Mesenchymal stem cell (in vitro differentiated cells and primary cell): ENCODE data around the gene MACROD2.

Experiments
- DNase-seq: peaks from one replicate; pipeline ENCODE4 v3.0.0-alpha.2; 2013
- H2AFZ ChIP-seq: one replicate; pipeline ENCODE4 v1.6.1; 2013; ENCODE audit warnings: low read depth, mild to moderate bottlenecking, control low read depth, inconsistent platforms, low read length, moderate library complexity
- H2AK5ac ChIP-seq: 2 replicates; pipeline ENCODE4 v1.6.1; 2013; ENCODE audit warnings: low read length, moderate library complexity, mild to moderate bottlenecking, inconsistent platforms; ENCODE audit not compliant: severe bottlenecking
- H2BK120ac ChIP-seq: one replicate; pipeline ENCODE4 v1.6.1; 2013; ENCODE audit warnings: low read depth, mild to moderate bottlenecking, inconsistent platforms, low read length, moderate library complexity
- H2BK12ac ChIP-seq, 2 experiments: one replicate each; pipeline ENCODE4 v1.6.1; 2013; ENCODE audit warnings: inconsistent platforms in 2 of 2, low read length in 2 of 2, mild to moderate bottlenecking in 2 of 2, moderate library complexity in 2 of 2, control low read depth in 1 of 2
- H2BK15ac ChIP-seq: one replicate; pipeline ENCODE4 v1.6.1; 2013; ENCODE audit warnings: mild to moderate bottlenecking, low read depth, inconsistent platforms; ENCODE audit not compliant: poor library complexity, severe bottlenecking
- H2BK5ac ChIP-seq: 2 replicates; pipeline ENCODE4 v1.6.1; 2013; ENCODE audit warnings: low read depth, mild to moderate bottlenecking, low read length, control low read depth, inconsistent platforms; ENCODE audit not compliant: poor library complexity, severe bottlenecking
- H3K14ac ChIP-seq, 2 experiments: one replicate each; pipeline ENCODE4 v1.6.1; 2013; ENCODE audit warnings: inconsistent platforms in 2 of 2, low read length in 2 of 2, control low read depth in 1 of 2, mild to moderate bottlenecking in 1 of 2, moderate library complexity in 1 of 2
- H3K18ac ChIP-seq, 2 experiments: one replicate each; pipeline ENCODE4 v1.6.1; 2013; ENCODE audit warnings: inconsistent platforms in 2 of 2, low read length in 2 of 2, control low read depth in 1 of 2, low read depth in 1 of 2, mild to moderate bottlenecking in 1 of 2
- H3K23ac ChIP-seq, 2 experiments: one replicate each; pipeline ENCODE4 v1.6.1; 2013; ENCODE audit warnings: inconsistent platforms in 2 of 2, low read length in 2 of 2, mild to moderate bottlenecking in 2 of 2, moderate library complexity in 2 of 2, control low read depth in 1 of 2
- H3K27ac ChIP-seq: 2 replicates; pipeline ENCODE4 v1.5.1; 2013; ENCODE audit warnings: mild to moderate bottlenecking, moderate library complexity, low read length, control low read depth, inconsistent platforms; ENCODE audit not compliant: poor library complexity, severe bottlenecking
- H3K27me3 ChIP-seq, 2 experiments: 2 replicates each; pipeline versions ENCODE4 v1.6.1 to v1.7.0; 2013; ENCODE audit warnings: low read length in 2 of 2, mild to moderate bottlenecking in 2 of 2, moderate library complexity in 2 of 2, control low read depth in 1 of 2, inconsistent platforms in 1 of 2; ENCODE audit not compliant: control insufficient read depth in 1 of 2, insufficient read depth in 1 of 2
- H3K36me3 ChIP-seq, 2 experiments: 2 replicates each; pipeline versions ENCODE4 v1.6.1 to v1.7.0; 2013; ENCODE audit warnings: low read length in 2 of 2, control low read depth in 1 of 2, inconsistent platforms in 1 of 2, low read depth in 1 of 2, mild to moderate bottlenecking in 1 of 2; ENCODE audit not compliant: insufficient read depth in 2 of 2, control insufficient read depth in 1 of 2
- H3K4ac ChIP-seq, 2 experiments: one replicate each; pipeline ENCODE4 v1.6.1; 2013; ENCODE audit warnings: inconsistent platforms in 2 of 2, low read length in 2 of 2, mild to moderate bottlenecking in 2 of 2, moderate library complexity in 2 of 2, control low read depth in 1 of 2, low read depth in 1 of 2
- H3K4me1 ChIP-seq: 2 replicates; pipeline ENCODE4 v1.6.1; 2013; ENCODE audit warnings: low read depth, low read length, control low read depth; ENCODE audit not compliant: control insufficient read depth, insufficient read depth
- H3K4me2 ChIP-seq: 2 replicates; pipeline ENCODE4 v1.6.1; 2013; ENCODE audit warnings: low read length, mild to moderate bottlenecking, inconsistent platforms; ENCODE audit not compliant: poor library complexity, severe bottlenecking
- H3K4me3 ChIP-seq, 2 experiments: 2 replicates each; pipeline versions ENCODE4 v1.5.1 to v1.7.0; 2013; ENCODE audit warnings: low read length in 2 of 2, mild to moderate bottlenecking in 2 of 2, control low read depth in 1 of 2, low read depth in 1 of 2; ENCODE audit not compliant: insufficient read depth in 1 of 2
- H3K79me1 ChIP-seq: replicated peaks from 2 replicates; pipeline ENCODE4 v1.6.1; 2013; ENCODE audit warnings: mild to moderate bottlenecking, control low read depth, low read length, inconsistent platforms; ENCODE audit not compliant: poor library complexity, severe bottlenecking
- H3K9ac ChIP-seq: 2 replicates; pipeline ENCODE4 v1.7.0; 2013; ENCODE audit warnings: mild to moderate bottlenecking, low read length, moderate library complexity
- H3K9me3 ChIP-seq: 2 replicates; pipeline ENCODE4 v1.7.0; 2013; ENCODE audit warnings: mild to moderate bottlenecking, low read length; ENCODE audit not compliant: control insufficient read depth
- H4K8ac ChIP-seq: one replicate; pipeline ENCODE4 v1.6.1; 2013; ENCODE audit warnings: inconsistent platforms, mild to moderate bottlenecking, low read length, moderate library complexity
- H4K91ac ChIP-seq: one replicate; pipeline ENCODE4 v1.6.1; 2013; ENCODE audit warnings: mild to moderate bottlenecking, low read length, inconsistent platforms
- WGBS: methylation state at CpG from one replicate; pipeline ENCODE4 v1.1.7; 2013; ENCODE audit warnings: mixed read lengths; 5-methylcytosine and 5-hydroxymethylcytosine counted together

The MACROD2 gene

DNA sequence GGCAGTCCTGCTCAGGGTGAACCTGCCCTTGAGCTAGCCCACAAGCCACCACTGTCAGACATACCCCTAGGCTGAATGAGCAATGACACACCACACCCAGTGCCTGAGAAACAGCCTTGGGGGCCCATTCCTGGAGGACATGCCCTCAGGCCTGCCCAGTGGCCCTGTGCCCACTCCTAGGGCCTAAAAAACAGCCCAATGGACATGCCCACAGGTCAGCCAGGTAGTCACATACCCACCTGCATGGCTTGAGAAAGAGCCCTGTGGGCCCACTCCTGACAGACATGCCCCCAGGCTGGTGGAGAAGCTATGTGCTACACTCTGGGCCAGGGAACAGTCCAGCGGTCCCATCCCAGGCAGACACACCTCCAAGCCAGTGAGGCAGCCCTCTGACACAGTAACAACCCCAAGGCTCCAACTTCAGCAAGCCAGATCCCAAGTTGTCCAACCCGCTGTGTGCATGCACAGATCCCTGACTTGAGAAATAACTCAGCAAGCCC, 2086.8 kb downstream of the MACROD2 start:
- Histone ChIP-seq H3K4me1 (peaks cover 6% of the 10 kb centered on the region), H3K4ac (no peak overlapping the region), H2AFZ (no peak overlapping the region), H3K18ac (no peak overlapping the region), H3K36me3 (no peaks in the 10 kb centered on the region), H4K8ac (no peak overlapping the region), H2BK120ac (no peak overlapping the region), H3K79me1 (no peaks in the 10 kb centered on the region), H3K23ac (no peak overlapping the region), H3K14ac (no peak overlapping the region), H3K4me3 (no peak overlapping the region), H3K9me3 (peaks cover under 1% of the 10 kb centered on the region), H2BK12ac (no peak overlapping the region), H3K27me3 (no peaks in the 10 kb centered on the region), H3K27ac (no peak overlapping the region), H2AK5ac (no peak overlapping the region), H4K91ac (no peak overlapping the region), H2BK5ac (no peak overlapping the region), H3K4me2 (no peak overlapping the region), H2BK15ac (no peak overlapping the region), H3K9ac (no peak overlapping the region)
- 72% methylated on average over 2 of the region's 2 CpGs for WGBS
- no peak for DNase-seq

DNA sequence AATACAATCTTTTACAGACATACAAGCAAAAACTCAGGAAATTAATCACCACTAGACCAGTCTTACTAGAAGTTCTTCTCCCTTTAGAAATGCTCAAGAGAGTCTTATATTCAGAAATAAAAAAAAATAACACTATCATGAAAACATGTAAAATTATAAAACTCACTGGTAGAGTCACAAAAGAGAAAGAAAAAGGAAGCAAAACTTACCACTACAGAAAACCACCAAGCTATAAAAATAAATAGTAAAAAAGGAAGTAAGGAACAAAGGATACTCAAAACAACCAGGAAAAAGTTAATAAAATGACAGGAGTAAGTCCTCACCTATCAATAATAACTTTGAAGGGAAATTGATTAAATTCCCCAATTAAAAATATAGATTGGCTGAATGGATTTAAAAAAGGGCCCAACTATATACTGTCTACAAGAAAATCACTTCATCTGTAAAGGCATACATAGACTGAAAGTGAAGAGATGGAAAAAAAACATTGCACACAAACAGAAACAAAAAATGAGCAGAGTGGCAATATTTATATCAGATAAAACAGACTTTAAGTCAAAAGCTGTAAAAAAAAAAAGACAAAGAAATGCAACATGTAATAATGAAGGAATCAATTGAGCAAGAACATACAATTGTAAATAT, 2088.4 kb downstream of the MACROD2 start:
- Histone ChIP-seq H3K79me1 (no peaks in the 10 kb centered on the region), H4K91ac (no peak overlapping the region), H2AFZ (no peak overlapping the region), H3K4me2 (no peak overlapping the region), H2BK120ac (no peak overlapping the region), H2AK5ac (no peak overlapping the region), H2BK12ac (no peak overlapping the region), H3K4me3 (no peak overlapping the region), H2BK15ac (no peak overlapping the region), H3K27me3 (no peaks in the 10 kb centered on the region), H3K36me3 (no peaks in the 10 kb centered on the region), H3K23ac (no peak overlapping the region), H3K9ac (no peak overlapping the region), H3K9me3 (peaks cover 4% of the 10 kb centered on the region), H3K14ac (no peak overlapping the region), H2BK5ac (no peak overlapping the region), H4K8ac (no peak overlapping the region), H3K4ac (no peak overlapping the region), H3K4me1 (peaks cover 6% of the 10 kb centered on the region), H3K18ac (no peak overlapping the region), H3K27ac (no peak overlapping the region)
- no peak for DNase-seq

GRCh38 chr20:16095226-16095625, 2099.9 kb downstream of the MACROD2 start:
- no peak overlapping the region for H2BK12ac ChIP-seq
- H3K14ac ChIP-seq = no peak overlapping the region
- peaks cover 5% of the 10 kb centered on the region for H3K9me3 ChIP-seq
- no peak overlapping the region for H4K8ac ChIP-seq
- no peak overlapping the region for H3K4me3 ChIP-seq
- no peak overlapping the region for H4K91ac ChIP-seq
- no peak for DNase-seq
- peaks cover 5% of the 10 kb centered on the region for H3K4me1 ChIP-seq
- no peak overlapping the region for H3K27ac ChIP-seq
- H2BK120ac ChIP-seq = no peak overlapping the region
- no peaks in the 10 kb centered on the region for H3K36me3 ChIP-seq
- H3K27me3 ChIP-seq = no peaks in the 10 kb centered on the region
- no peak overlapping the region for H3K23ac ChIP-seq
- no peak overlapping the region for H3K9ac ChIP-seq
- no peak overlapping the region for H2BK5ac ChIP-seq
- H3K4ac ChIP-seq = no peak overlapping the region
- WGBS = 70% methylated on average over 2 of the region's 2 CpGs
- no peak overlapping the region for H3K18ac ChIP-seq
- H2AFZ ChIP-seq = no peak overlapping the region
- no peak overlapping the region for H2AK5ac ChIP-seq
- H3K79me1 ChIP-seq = no peaks in the 10 kb centered on the region
- H2BK15ac ChIP-seq = no peak overlapping the region
- no peak overlapping the region for H3K4me2 ChIP-seq

DNA sequence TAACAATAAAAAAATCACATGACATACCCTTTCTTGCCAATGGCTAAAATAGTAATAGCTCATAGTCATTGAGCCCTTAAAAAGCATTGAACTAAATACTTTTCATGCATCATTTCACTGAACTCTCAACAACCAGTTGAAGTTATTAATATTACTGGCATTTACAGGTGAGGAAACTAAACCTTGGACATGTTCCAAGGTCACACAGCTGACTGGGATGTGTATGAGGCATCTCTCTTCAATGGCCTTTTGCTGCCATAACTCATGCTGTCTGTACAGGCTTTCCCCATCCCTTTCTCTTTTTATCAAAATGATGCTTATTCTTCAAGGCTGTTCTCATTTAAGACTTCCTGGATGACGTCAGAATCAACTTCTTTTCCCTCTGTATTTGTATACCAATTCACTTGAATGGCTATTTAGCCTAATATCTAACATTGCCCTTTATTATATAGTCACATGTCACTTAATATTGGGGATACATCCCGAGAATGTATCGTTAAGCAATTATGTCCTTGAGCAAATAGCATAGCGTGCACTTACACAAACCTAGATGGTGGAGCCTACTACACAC, 2101.5 kb downstream of the MACROD2 start:
- no peak overlapping the region for H3K9ac ChIP-seq
- no peak overlapping the region for H2AK5ac ChIP-seq
- 84% methylated on average over 4 of the region's 4 CpGs for WGBS
- H2BK120ac ChIP-seq = no peak overlapping the region
- H2BK12ac ChIP-seq = no peak overlapping the region
- H3K23ac ChIP-seq = no peak overlapping the region
- no peak overlapping the region for H4K91ac ChIP-seq
- H3K79me1 ChIP-seq = no peaks in the 10 kb centered on the region
- peaks cover 5% of the 10 kb centered on the region for H3K4me1 ChIP-seq
- no peak overlapping the region for H2BK5ac ChIP-seq
- no peak overlapping the region for H3K27ac ChIP-seq
- no peak overlapping the region for H3K4me3 ChIP-seq
- no peaks in the 10 kb centered on the region for H3K9me3 ChIP-seq
- H3K4me2 ChIP-seq = no peak overlapping the region
- no peak overlapping the region for H2BK15ac ChIP-seq
- no peak overlapping the region for H3K4ac ChIP-seq
- DNase-seq = no peak
- H2AFZ ChIP-seq = no peak overlapping the region
- H4K8ac ChIP-seq = no peak overlapping the region
- H3K27me3 ChIP-seq = no peaks in the 10 kb centered on the region
- H3K36me3 ChIP-seq = no peaks in the 10 kb centered on the region
- H3K14ac ChIP-seq = no peak overlapping the region
- no peak overlapping the region for H3K18ac ChIP-seq
